Gastroesophageal sphincter (tissue), 4 donors: ENCODE measurements around the gene OLFM2. TPM values are rescaled to one million over a fixed set of nuclear protein-coding genes. Genes with fewer than 3 reads are reported as not detected.
"Not testable (repeated sequence)": the region's sequence is repeated elsewhere in the genome, so short reads cannot be mapped to it uniquely, and the experiment has no call there.

Experiments used
- ATAC-seq: fragments of 150-250 bp; one replicate; pipeline ENCODE4 v1.9.1; 2016; ENCODE audit warnings: mild to moderate bottlenecking, moderate library complexity
- H3K27ac ChIP-seq, 4 donors: fragments of 200-600 bp; sonication (generic) in 3 of 4; 1 replicate in 3 of 4; 2 replicates in 1 of 4; pipeline ENCODE4 v1.5.1; 2016 to 2019
- H3K27me3 ChIP-seq: fragments of 200-600 bp; sonication (generic); one replicate; pipeline ENCODE4 v1.5.1; 2019
- H3K36me3 ChIP-seq, 2 donors: fragments of 200-600 bp; sonication (generic); one replicate each; pipeline ENCODE4 v1.5.1; 2019; ENCODE audit warnings: control low read depth in 1 of 2
- H3K4me1 ChIP-seq, 3 donors: fragments of 200-600 bp; sonication (generic); 1 replicate in 2 of 3; 2 replicates in 1 of 3; pipeline ENCODE4 v1.5.1; 2016 to 2019; ENCODE audit warnings: control low read depth in 2 of 3
- H3K4me3 ChIP-seq, 2 donors: fragments of 200-600 bp; sonication (generic); one replicate each; pipeline ENCODE4 v1.5.1; 2019; ENCODE audit warnings: mild to moderate bottlenecking in 1 of 2, moderate library complexity in 1 of 2
- H3K9me3 ChIP-seq, 3 donors: fragments of 200-600 bp; sonication (generic); one replicate each; pipeline ENCODE4 v1.5.1; 2017 to 2019; ENCODE audit warnings: control low read depth in 2 of 3
- EP300 ChIP-seq: sonication (generic); formaldehyde crosslinking; IDR thresholded peaks from one replicate; pipeline ENCODE4 v1.6.1; 2017; ENCODE audit warnings: antibody characterized with exemption, mild to moderate bottlenecking
- POLR2A ChIP-seq, 2 donors: fragments of 450-650 bp; IDR thresholded peaks; one replicate each; pipeline ENCODE4 v1.6.1; 2017; ENCODE audit warnings: antibody characterized with exemption in 2 of 2, mild to moderate bottlenecking in 2 of 2, moderate library complexity in 1 of 2
- POLR2AphosphoS5 ChIP-seq: sonication (generic); formaldehyde crosslinking; IDR thresholded peaks from one replicate; pipeline ENCODE4 v1.6.1; 2017; ENCODE audit warnings: antibody characterized with exemption
- WGBS, 2 donors: methylation state at CpG; one replicate each; pipeline ENCODE4 v1.1.5; 2018; ENCODE audit warnings: low coverage in 1 of 2; 5-methylcytosine and 5-hydroxymethylcytosine counted together
- total RNA-seq, 4 donors: library from RNA; depleted of rRNA; stranded (reverse); fragments of >200 nt; gene quantifications; one replicate each; pipeline ENCODE4 v1.1.0, GENCODE V29; 2016
- TF ChIP-seq, protein P1 (sequence below), 4 experiments: fragments of 200-600 bp in 2 of 4; fragments of 450-650 bp in 2 of 4; sonication (generic) in 1 of 4; IDR thresholded peaks; one replicate each; pipeline ENCODE4 v1.5.1; 2017 to 2019; ENCODE audit warnings: antibody characterized with exemption in 4 of 4, mild to moderate bottlenecking in 2 of 4, moderate library complexity in 2 of 4

Gene OLFM2
- total RNA-seq, 4 donors from 2014 or later = 2.6 to 21.9 (median 8.5) TPM

DNA sequence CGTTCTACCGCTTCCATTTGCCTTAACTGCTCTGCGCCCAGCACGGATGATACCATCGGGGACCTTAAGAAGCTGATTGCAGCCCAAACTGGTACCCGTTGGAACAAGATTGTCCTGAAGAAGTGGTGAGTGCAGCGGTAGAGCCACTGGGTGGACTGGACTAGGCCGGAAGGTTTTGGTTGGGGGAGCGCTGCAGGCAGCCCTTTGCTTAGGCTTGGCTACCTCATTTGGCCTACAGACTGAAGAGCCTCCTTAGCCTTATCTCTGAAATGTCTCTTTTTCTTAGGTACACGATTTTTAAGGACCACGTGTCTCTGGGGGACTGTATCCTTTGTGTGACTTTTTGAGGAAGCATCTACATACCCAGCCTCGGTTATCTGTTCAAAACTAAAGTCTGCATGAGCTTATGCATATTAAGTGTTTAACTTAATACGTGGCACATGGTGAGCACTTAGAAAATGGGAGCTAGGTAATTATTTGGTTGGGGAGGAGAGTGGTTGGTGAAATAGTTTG lies 107.7 kb downstream of the OLFM2 start:
- Histone ChIP-seq H3K9me3 (no peaks in the 10 kb centered on the region), H3K4me3 (peak overlapping the region; percentile 94 to 96), H3K36me3 (peaks cover 0 to 35% of the 10 kb centered on the region in 2 donors), H3K4me1 (peaks cover 0 to 44% (median 19%) of the 10 kb centered on the region in 3 donors), H3K27ac (peak overlapping the region in 3 of 4 donors; percentile 83 to 88 (median 88)), H3K27me3 (no peaks in the 10 kb centered on the region)
- no peak for TF ChIP-seq POLR2AphosphoS5
- TF ChIP-seq, protein P1, sequence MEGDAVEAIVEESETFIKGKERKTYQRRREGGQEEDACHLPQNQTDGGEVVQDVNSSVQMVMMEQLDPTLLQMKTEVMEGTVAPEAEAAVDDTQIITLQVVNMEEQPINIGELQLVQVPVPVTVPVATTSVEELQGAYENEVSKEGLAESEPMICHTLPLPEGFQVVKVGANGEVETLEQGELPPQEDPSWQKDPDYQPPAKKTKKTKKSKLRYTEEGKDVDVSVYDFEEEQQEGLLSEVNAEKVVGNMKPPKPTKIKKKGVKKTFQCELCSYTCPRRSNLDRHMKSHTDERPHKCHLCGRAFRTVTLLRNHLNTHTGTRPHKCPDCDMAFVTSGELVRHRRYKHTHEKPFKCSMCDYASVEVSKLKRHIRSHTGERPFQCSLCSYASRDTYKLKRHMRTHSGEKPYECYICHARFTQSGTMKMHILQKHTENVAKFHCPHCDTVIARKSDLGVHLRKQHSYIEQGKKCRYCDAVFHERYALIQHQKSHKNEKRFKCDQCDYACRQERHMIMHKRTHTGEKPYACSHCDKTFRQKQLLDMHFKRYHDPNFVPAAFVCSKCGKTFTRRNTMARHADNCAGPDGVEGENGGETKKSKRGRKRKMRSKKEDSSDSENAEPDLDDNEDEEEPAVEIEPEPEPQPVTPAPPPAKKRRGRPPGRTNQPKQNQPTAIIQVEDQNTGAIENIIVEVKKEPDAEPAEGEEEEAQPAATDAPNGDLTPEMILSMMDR (IDR thresholded peaks at IDR 0.05) = no peak
- WGBS, 2 donors = 24 to 56% methylated on average over 3 to 9 of the region's 13 CpGs
- no peak for ATAC-seq

GRCh38 chr19:9827289-9828238 lies 108.8 kb downstream of the OLFM2 start, which contains the start of gene UBL5:
Gene UBL5 (plus strand): TSS chr19:9827918. CDS start chr19:9828338, 420 bp downstream.
- TF ChIP-seq POLR2AphosphoS5 (peak; percentile 88), POLR2A (IDR thresholded peaks at IDR 0.05) (peak; percentile 62 to 75), EP300 (no peak)
- TF ChIP-seq, protein P1 (IDR thresholded peaks at IDR 0.05) = no peak
- no peaks in the 10 kb centered on the region for H3K9me3 ChIP-seq
- H3K4me3 ChIP-seq = peak within 1 kb of the TSS; percentile 94 to 96
- WGBS, 2 donors = no CpG with 5 or more reads among the region's 62 CpGs
- H3K4me1 ChIP-seq = peaks cover 0 to 46% (median 19%) of the 10 kb centered on the region in 3 donors
- no peaks in the 10 kb centered on the region for H3K27me3 ChIP-seq
- ATAC-seq = peak; percentile 93
- H3K27ac ChIP-seq = peak within 1 kb of the TSS; percentile 69 to 88 (median 86)
- peaks cover 0 to 36% of the 10 kb centered on the region in 2 donors for H3K36me3 ChIP-seq

- no peaks in the 10 kb centered on the region for H3K27me3 ChIP-seq
- H3K36me3 ChIP-seq = peaks cover 0 to 10% of the 10 kb centered on the region in 2 donors
- TF ChIP-seq, protein P1 (IDR thresholded peaks at IDR 0.05) = no peak
- TF ChIP-seq POLR2AphosphoS5 (no peak), EP300 (no peak), POLR2A (IDR thresholded peaks at IDR 0.05) (no peak)
- ATAC-seq = no peak
- 69% methylated on average over 5 of the region's 5 CpGs; no CpG with 5 or more reads in 1 of the 2 donors for WGBS, 2 donors
- no peak overlapping the region for H3K4me3 ChIP-seq
- H3K9me3 ChIP-seq = no peaks in the 10 kb centered on the region
- peak overlapping the region in 1 of 4 donors; percentile 52 for H3K27ac ChIP-seq
- H3K4me1 ChIP-seq = peaks cover 0 to 43% (median 19%) of the 10 kb centered on the region in 3 donors
Observed at GRCh38 chr19:9823816-9824215, 112.5 kb downstream of the OLFM2 start.

GRCh38 chr19:9820034-9820433 lies 116.3 kb downstream of the OLFM2 start:
- WGBS, 2 donors = 83% methylated on average over 1 of the region's 8 CpGs; no CpG with 5 or more reads in 1 of the 2 donors
- Histone ChIP-seq H3K36me3 (peaks cover 0 to 19% of the 10 kb centered on the region in 2 donors), H3K27ac (peak overlapping the region; percentile 21 to 98 (median 94)), H3K4me1 (peaks cover 0 to 41% (median 15%) of the 10 kb centered on the region in 3 donors)
- H3K4me3 ChIP-seq, H3K27me3 ChIP-seq, H3K9me3 ChIP-seq, ATAC-seq: not testable (repeated sequence)

DNA sequence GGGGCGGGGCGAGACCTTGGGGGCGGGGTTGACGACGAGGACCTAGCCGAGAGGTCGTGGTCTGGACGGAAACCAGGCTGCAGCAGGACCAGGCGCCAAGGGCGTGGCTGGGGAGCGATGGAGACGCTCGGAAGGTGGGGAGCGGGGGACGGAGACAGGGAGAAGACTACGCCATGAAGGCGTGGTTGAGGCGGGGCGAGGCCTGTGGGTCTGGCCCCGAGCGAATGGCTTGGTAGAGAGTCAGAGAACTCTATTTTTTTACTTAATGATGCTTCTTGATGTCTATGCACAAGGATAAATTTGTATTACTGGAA lies 116.8 kb downstream of the OLFM2 start:
- TF ChIP-seq EP300 (no peak), POLR2A (IDR thresholded peaks at IDR 0.05) (no peak), POLR2AphosphoS5 (no peak)
- no peak for ATAC-seq
- Histone ChIP-seq H3K36me3 (peaks cover 0 to 20% of the 10 kb centered on the region in 2 donors), H3K4me1 (peaks cover 0 to 41% (median 15%) of the 10 kb centered on the region in 3 donors), H3K4me3 (peak overlapping the region in 1 of 2 donors; percentile 76), H3K9me3 (no peaks in the 10 kb centered on the region), H3K27me3 (no peaks in the 10 kb centered on the region), H3K27ac (peak overlapping the region; percentile 21 to 98 (median 94))
- WGBS, 2 donors = 0% methylated on average over 14 of the region's 21 CpGs; no CpG with 5 or more reads in 1 of the 2 donors
